Gastroesophageal sphincter (tissue), 3 donors: ENCODE data around the gene FREM3.

Experiments used
- CTCF ChIP-seq, 4 experiments: fragments of 200-600 bp in 2 of 4; fragments of 450-650 bp in 2 of 4; sonication (generic) in 1 of 4; IDR thresholded peaks; one replicate each; pipeline ENCODE4 v1.5.1; 2017 to 2019; ENCODE audit warnings: antibody characterized with exemption in 4 of 4, mild to moderate bottlenecking in 2 of 4, moderate library complexity in 2 of 4
- EP300 ChIP-seq: sonication (generic); formaldehyde crosslinking; IDR thresholded peaks from one replicate; pipeline ENCODE4 v1.6.1; 2017; ENCODE audit warnings: antibody characterized with exemption, mild to moderate bottlenecking
- POLR2AphosphoS5 ChIP-seq: sonication (generic); formaldehyde crosslinking; IDR thresholded peaks from one replicate; pipeline ENCODE4 v1.6.1; 2017; ENCODE audit warnings: antibody characterized with exemption

- TF ChIP-seq EP300: no peak
- TF ChIP-seq CTCF (IDR thresholded peaks at IDR 0.05): no peak
- TF ChIP-seq POLR2AphosphoS5: no peak
Measured at GRCh38 chr4:143609492-143609891, 91.0 kb downstream of the FREM3 start.
